ENCODE data around the gene TRIM54. TPM values are rescaled to one million over a fixed set of nuclear protein-coding genes. Genes with fewer than 3 reads are reported as not detected.

TRIM54 gene
- total and polyA plus RNA-seq, 9 of the 15 experiments (the other 6 are each of a cell fraction or from before 2014, with no cell fraction given), result not detected

- peak; percentile 81 for TF ChIP-seq ESRRA (IDR thresholded peaks at IDR 0.05; ENCODE audit: borderline replicate concordance, low read depth)
- TF ChIP-seq E2F1 (CRISPR knock-in tag; IDR thresholded peaks at IDR 0.05), result 0 out of 2 replicates have a peak, but pooled peaks have one; percentile 51
- TF ChIP-seq ZFP30 (CRISPR knock-in tag; IDR thresholded peaks at IDR 0.05; ENCODE audit: borderline replicate concordance), result no peak
- no peak for TF ChIP-seq TEAD2 (tag; IDR thresholded peaks at IDR 0.05)
- peak; percentile 81 for TF ChIP-seq SIN3B (IDR thresholded peaks at IDR 0.05; ENCODE audit: low read depth)
- no peak for TF ChIP-seq ZNF24 (IDR thresholded peaks at IDR 0.05)
- TF ChIP-seq ZNF239 (CRISPR knock-in tag; IDR thresholded peaks at IDR 0.05), result peak; percentile 17; the same call in 1 of the 2 replicates
- TF ChIP-seq POLR2G (IDR thresholded peaks at IDR 0.05; ENCODE audit: low read depth, low read length), result peak; percentile 92
- 0 out of 4 replicates have a peak, but pooled peaks of 1 of the 2 experiments have one; percentile 18 for TF ChIP-seq RCOR1 (IDR thresholded peaks at IDR 0.05; ENCODE audit: borderline replicate concordance in 1 of 2, low read depth in 2 of 2, low read length in 2 of 2)
- TF ChIP-seq NFE2 (IDR thresholded peaks at IDR 0.05; ENCODE audit: low read depth), result no peak; the same call in 1 of the 2 replicates
- TF ChIP-seq MCM3 (IDR thresholded peaks at IDR 0.05), result no peak
- TF ChIP-seq NR0B1 (IDR thresholded peaks at IDR 0.05; ENCODE audit: partially characterized antibody), result no peak
- no peak for TF ChIP-seq HDGF (IDR thresholded peaks at IDR 0.05)
- peak; percentile 98 for TF ChIP-seq ZFX (CRISPR knock-in tag; IDR thresholded peaks at IDR 0.05)
- no peak for TF ChIP-seq ZSCAN29 (IDR thresholded peaks at IDR 0.05)
- TF ChIP-seq RBBP5 (IDR thresholded peaks at IDR 0.05; ENCODE audit: borderline replicate concordance, insufficient read depth, low read length, poor library complexity, severe bottlenecking), result peak; percentile 57
- 0 out of 2 replicates have a peak, but pooled peaks have one; percentile 57 for TF ChIP-seq ZEB2 (IDR thresholded peaks at IDR 0.05)
- no peak for TF ChIP-seq PHB2 (IDR thresholded peaks at IDR 0.05; ENCODE audit: low read depth)
- peak; percentile 88 for TF ChIP-seq C11orf30 (IDR thresholded peaks at IDR 0.05; ENCODE audit: low read depth)
- peak; percentile 20 for TF ChIP-seq SP2 (IDR thresholded peaks at IDR 0.05; ENCODE audit: extremely low read depth, low read depth, low read length, poor library complexity, severe bottlenecking)
- peak; percentile 86 for TF ChIP-seq ATF7 (IDR thresholded peaks at IDR 0.05)
- no peak for TF ChIP-seq ZNF174 (CRISPR knock-in tag; IDR thresholded peaks at IDR 0.05)
- TF ChIP-seq ZNF740 (CRISPR knock-in tag; IDR thresholded peaks at IDR 0.05), result peak; percentile 83; the same call in 1 of the 2 replicates
- 0 out of 4 replicates have a peak, but pooled peaks of 1 of the 2 experiments have one; percentile 47 for TF ChIP-seq ZNF740 (tag; IDR thresholded peaks at IDR 0.05)
- TF ChIP-seq OTX1 (CRISPR knock-in tag; IDR thresholded peaks at IDR 0.05), result peak; percentile 71; the same call in 1 of the 2 replicates
- no peak for TF ChIP-seq ARNT (IDR thresholded peaks at IDR 0.05)
Observed at GRCh38 chr2:27322766-27323595, 40.8 kb downstream of the TRIM54 start, which contains the start of gene MPV17 (continued).
